Glutamatergic neuron (in vitro differentiated cells): ENCODE measurements around the gene SLC1A4. TPM values are rescaled to one million over a fixed set of nuclear protein-coding genes. Genes with fewer than 3 reads are reported as not detected.

Experiments
- DNase-seq: peaks from one replicate; pipeline ENCODE4 v3.0.0; 2022
- H3K27ac Mint-ChIP-seq: one replicate; pipeline ENCODE4 v1.8.0; 2020; ENCODE audit warnings: mild to moderate bottlenecking, mixed read lengths, inconsistent platforms; ENCODE audit not compliant: unreplicated experiment
- H3K27me3 Mint-ChIP-seq: one replicate; pipeline ENCODE4 v1.8.0; 2020; ENCODE audit warnings: mild to moderate bottlenecking, moderate library complexity, mixed read lengths, inconsistent platforms; ENCODE audit not compliant: unreplicated experiment
- H3K36me3 Mint-ChIP-seq: one replicate; pipeline ENCODE4 v1.8.0; 2020; ENCODE audit warnings: mild to moderate bottlenecking, mixed read lengths, inconsistent platforms; ENCODE audit not compliant: unreplicated experiment
- H3K4me1 Mint-ChIP-seq: one replicate; pipeline ENCODE4 v1.8.0; 2020; ENCODE audit warnings: mild to moderate bottlenecking, low read depth, mixed read lengths, inconsistent platforms; ENCODE audit not compliant: unreplicated experiment
- H3K4me3 Mint-ChIP-seq: one replicate; pipeline ENCODE4 v1.8.0; 2020; ENCODE audit warnings: mild to moderate bottlenecking, mixed read lengths, inconsistent platforms; ENCODE audit not compliant: unreplicated experiment
- H3K9me3 Mint-ChIP-seq: one replicate; pipeline ENCODE4 v1.8.0; 2020; ENCODE audit warnings: mild to moderate bottlenecking, moderate library complexity, mixed read lengths, inconsistent platforms; ENCODE audit not compliant: unreplicated experiment
- total RNA-seq: library from RNA; stranded (reverse); fragmentation: NEBNext Ultra II Directional; extraction: Animal tissue kit (Norgen Biotek cat#: 25700); gene quantifications from one replicate; pipeline ENCODE4 v1.2.1, GENCODE V29; 2021; ENCODE audit not compliant: unreplicated experiment
- TF ChIP-seq, protein P1 (sequence below): fragments of 200-600 bp; sonication (generic); IDR thresholded peaks from one replicate; pipeline ENCODE4 v1.5.0; 2021; ENCODE audit not compliant: partially characterized antibody, unreplicated experiment

The SLC1A4 gene
- total RNA-seq, 1 donor from 2014 or later, result 27.9 TPM

DNA sequence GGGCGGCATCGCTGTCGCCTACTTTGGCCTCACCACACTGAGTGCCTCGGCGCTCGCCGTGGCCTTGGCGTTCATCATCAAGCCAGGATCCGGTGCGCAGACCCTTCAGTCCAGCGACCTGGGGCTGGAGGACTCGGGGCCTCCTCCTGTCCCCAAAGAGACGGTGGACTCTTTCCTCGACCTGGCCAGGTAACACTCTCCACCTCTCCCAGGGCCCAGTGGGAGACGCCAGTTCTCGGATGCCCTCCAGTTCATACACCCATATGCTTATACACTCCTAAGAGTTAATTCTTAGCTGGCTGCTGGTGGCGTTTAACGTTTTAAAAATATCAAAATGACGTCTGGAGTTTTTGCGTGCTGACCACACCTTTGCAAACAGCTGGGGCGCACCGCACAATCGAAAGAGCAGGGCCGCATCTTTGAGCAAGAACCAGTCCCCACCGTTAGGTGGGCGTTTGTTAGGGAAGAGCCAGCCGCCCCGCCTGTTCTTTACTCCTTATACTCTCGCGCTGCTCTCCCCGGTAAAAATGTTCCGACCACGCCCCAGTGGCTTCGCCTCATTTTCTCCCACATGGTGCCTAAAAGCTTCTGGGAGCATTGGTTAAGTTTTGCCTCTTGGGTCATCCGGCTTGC is 899 bp downstream of the SLC1A4 start:
- Mint-ChIP-seq H3K27me3 (peaks cover 12% of the 10 kb centered on the region), H3K27ac (peak overlapping the region; percentile 80), H3K36me3 (no peaks in the 10 kb centered on the region), H3K4me3 (peak overlapping the region; percentile 93), H3K9me3 (peaks cover 10% of the 10 kb centered on the region), H3K4me1 (peaks cover 8% of the 10 kb centered on the region)
- TF ChIP-seq, protein P1, sequence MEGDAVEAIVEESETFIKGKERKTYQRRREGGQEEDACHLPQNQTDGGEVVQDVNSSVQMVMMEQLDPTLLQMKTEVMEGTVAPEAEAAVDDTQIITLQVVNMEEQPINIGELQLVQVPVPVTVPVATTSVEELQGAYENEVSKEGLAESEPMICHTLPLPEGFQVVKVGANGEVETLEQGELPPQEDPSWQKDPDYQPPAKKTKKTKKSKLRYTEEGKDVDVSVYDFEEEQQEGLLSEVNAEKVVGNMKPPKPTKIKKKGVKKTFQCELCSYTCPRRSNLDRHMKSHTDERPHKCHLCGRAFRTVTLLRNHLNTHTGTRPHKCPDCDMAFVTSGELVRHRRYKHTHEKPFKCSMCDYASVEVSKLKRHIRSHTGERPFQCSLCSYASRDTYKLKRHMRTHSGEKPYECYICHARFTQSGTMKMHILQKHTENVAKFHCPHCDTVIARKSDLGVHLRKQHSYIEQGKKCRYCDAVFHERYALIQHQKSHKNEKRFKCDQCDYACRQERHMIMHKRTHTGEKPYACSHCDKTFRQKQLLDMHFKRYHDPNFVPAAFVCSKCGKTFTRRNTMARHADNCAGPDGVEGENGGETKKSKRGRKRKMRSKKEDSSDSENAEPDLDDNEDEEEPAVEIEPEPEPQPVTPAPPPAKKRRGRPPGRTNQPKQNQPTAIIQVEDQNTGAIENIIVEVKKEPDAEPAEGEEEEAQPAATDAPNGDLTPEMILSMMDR, result no peak
- peak; percentile 31 for DNase-seq

DNA sequence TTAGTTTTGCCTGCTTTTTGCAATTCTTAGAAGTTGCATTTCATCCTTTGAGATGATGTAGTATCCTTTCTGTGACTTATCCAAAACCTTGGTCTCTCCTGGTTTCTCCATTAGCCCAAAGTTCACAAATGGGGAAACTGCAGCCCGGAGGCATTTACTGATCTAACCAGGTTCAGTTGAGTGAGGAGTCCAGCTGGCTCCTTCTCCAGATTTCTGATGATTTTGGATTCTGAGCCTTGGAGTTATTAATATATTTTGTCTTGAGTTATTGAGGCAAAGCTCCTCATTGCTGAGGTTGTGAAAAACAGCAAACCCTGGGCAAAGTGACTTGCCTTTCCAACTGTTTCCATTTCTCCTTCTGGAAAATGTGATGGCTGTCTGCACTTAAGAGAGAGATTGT is 1.7 kb downstream of the SLC1A4 start:
- H3K4me1 Mint-ChIP-seq, result peaks cover 8% of the 10 kb centered on the region
- H3K27me3 Mint-ChIP-seq, result peaks cover 11% of the 10 kb centered on the region
- H3K4me3 Mint-ChIP-seq, result peak overlapping the region; percentile 93
- TF ChIP-seq, protein P1, result no peak
- H3K36me3 Mint-ChIP-seq, result no peaks in the 10 kb centered on the region
- H3K27ac Mint-ChIP-seq, result no peak overlapping the region
- DNase-seq, result no peak
- peaks cover 10% of the 10 kb centered on the region for H3K9me3 Mint-ChIP-seq

DNA sequence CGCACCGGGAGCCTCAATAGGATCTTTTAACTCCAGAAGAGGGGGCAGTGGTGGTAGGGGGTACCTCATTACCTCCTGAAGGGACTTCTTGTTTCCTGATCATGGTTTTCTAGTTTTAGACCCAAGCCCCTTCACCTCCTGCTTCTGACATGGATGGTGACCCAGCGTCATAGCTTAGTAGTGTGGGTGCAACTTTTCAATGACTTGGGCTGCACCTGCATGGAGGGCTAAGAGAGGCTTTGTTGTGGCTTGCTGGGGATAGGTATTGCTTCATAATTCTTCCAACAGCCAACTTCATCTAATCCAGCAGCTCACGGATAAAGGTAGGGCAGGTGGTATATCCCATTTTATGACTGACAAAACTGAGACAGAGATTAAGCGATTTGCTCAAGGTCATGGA is 3.0 kb downstream of the SLC1A4 start:
- no peak for DNase-seq
- TF ChIP-seq, protein P1, result no peak
- H3K4me1 Mint-ChIP-seq, result peaks cover 2% of the 10 kb centered on the region
- H3K4me3 Mint-ChIP-seq, result peak overlapping the region; percentile 52
- H3K27ac Mint-ChIP-seq, result no peak overlapping the region
- H3K36me3 Mint-ChIP-seq, result no peaks in the 10 kb centered on the region
- H3K27me3 Mint-ChIP-seq, result peaks cover 10% of the 10 kb centered on the region
- peaks cover 9% of the 10 kb centered on the region for H3K9me3 Mint-ChIP-seq

DNA sequence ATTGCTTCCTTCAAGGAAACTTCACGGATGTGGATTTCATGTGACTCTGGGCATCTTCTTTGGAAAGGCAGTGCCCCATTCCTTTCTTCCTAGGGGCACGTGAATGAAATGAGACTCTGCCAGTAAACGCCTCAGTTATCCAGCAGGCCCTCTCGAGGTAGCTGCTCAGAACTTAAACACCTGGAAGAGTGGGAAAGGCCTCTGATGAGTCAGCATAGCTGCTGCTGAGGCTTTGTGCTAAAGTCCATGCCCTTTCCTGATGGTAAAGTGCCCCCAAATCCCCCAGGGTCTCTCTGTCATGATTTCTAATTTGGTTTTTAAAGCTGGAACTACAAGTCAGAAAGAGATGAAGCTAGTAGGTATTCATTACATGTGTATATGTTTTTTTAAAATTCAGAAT is 3.8 kb downstream of the SLC1A4 start:
- Mint-ChIP-seq H3K4me1 (peaks cover 2% of the 10 kb centered on the region), H3K27ac (no peak overlapping the region), H3K36me3 (no peaks in the 10 kb centered on the region), H3K9me3 (peaks cover 9% of the 10 kb centered on the region), H3K4me3 (no peak overlapping the region), H3K27me3 (peaks cover 10% of the 10 kb centered on the region)
- no peak for DNase-seq
- TF ChIP-seq, protein P1, result no peak

DNA sequence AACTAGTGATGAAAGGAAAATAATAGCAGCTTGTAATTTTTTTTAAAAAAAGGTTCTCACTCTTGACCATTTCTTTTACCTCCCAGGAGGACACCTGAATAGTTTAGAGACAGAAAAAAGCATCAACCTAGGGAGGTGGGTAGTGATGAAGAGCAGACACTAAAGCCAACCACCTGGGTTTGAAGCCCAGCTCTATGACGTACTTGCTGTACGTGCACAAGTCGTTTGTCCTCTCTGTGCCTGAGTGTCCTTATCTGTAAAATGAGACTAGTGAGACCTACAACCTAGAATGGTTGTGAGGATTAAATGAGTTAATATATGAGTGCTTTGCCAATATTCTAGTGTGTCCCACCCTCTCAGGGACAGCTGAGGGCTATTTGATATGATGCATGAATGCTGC is 5.8 kb downstream of the SLC1A4 start:
- TF ChIP-seq, protein P1, result no peak
- H3K27ac Mint-ChIP-seq, result no peak overlapping the region
- peaks cover 5% of the 10 kb centered on the region for H3K9me3 Mint-ChIP-seq
- no peak overlapping the region for H3K4me3 Mint-ChIP-seq
- H3K27me3 Mint-ChIP-seq, result peaks cover 8% of the 10 kb centered on the region
- no peaks in the 10 kb centered on the region for H3K36me3 Mint-ChIP-seq
- no peak for DNase-seq
- no peaks in the 10 kb centered on the region for H3K4me1 Mint-ChIP-seq
